MM.1S (cell line): ENCODE measurements around the gene PREP.

Experiments used
- DNase-seq: peaks from one replicate; pipeline ENCODE4 v3.0.0-alpha.2; 2015
- H2AFZ ChIP-seq: fragments of 300-600 bp; sonication (generic); 2 replicates; pipeline ENCODE4 v1.6.0; 2016; ENCODE audit warnings: antibody characterized with exemption, low read length
- H3F3A ChIP-seq: fragments of 300-600 bp; sonication (generic); 2 replicates; pipeline ENCODE4 v1.6.1; 2016; ENCODE audit warnings: mild to moderate bottlenecking, antibody characterized with exemption, low read length, moderate library complexity, mixed read lengths; ENCODE audit not compliant: insufficient read depth
- H3K27ac ChIP-seq: fragments of 300-600 bp; sonication (generic); 2 replicates; pipeline ENCODE4 v1.5.1; 2016; ENCODE audit warnings: mild to moderate bottlenecking, low read length
- H3K27me3 ChIP-seq: fragments of 300-600 bp; sonication (generic); replicated peaks from 2 replicates; pipeline ENCODE4 v1.6.0; 2016; ENCODE audit warnings: low read length; ENCODE audit not compliant: insufficient read depth
- H3K36me3 ChIP-seq: fragments of 300-600 bp; sonication (generic); replicated peaks from 2 replicates; pipeline ENCODE4 v1.6.1; 2016; ENCODE audit warnings: mild to moderate bottlenecking, low read length, mixed read lengths; ENCODE audit not compliant: insufficient read depth
- H3K4me1 ChIP-seq: fragments of 300-600 bp; sonication (generic); 2 replicates; pipeline ENCODE4 v1.6.1; 2016; ENCODE audit warnings: low read length, mixed read lengths
- H3K4me2 ChIP-seq: fragments of 300-600 bp; sonication (generic); 2 replicates; pipeline ENCODE4 v1.6.0; 2016; ENCODE audit warnings: low read depth, low read length
- H3K4me3 ChIP-seq: fragments of 300-600 bp; sonication (generic); 2 replicates; pipeline ENCODE4 v1.5.1; 2016; ENCODE audit warnings: low read length, mixed read lengths
- H3K79me2 ChIP-seq: fragments of 300-600 bp; sonication (generic); 2 replicates; pipeline ENCODE4 v1.6.1; 2016; ENCODE audit warnings: mixed run types, low read length, mixed read lengths
- H3K9ac ChIP-seq: fragments of 300-600 bp; sonication (generic); 2 replicates; pipeline ENCODE4 v1.6.1; 2016; ENCODE audit warnings: low read length, mixed read lengths
- H3K9me2 ChIP-seq: fragments of 300-600 bp; sonication (generic); replicated peaks from 2 replicates; pipeline ENCODE4 v1.6.1; 2016; ENCODE audit warnings: mild to moderate bottlenecking, low read length, mixed read lengths; ENCODE audit not compliant: insufficient read depth
- H3K9me3 ChIP-seq: fragments of 300-600 bp; sonication (generic); replicated peaks from 2 replicates; pipeline ENCODE4 v1.6.1; 2016; ENCODE audit warnings: mild to moderate bottlenecking, low read length, mixed read lengths; ENCODE audit not compliant: insufficient read depth
- H4K20me1 ChIP-seq: fragments of 300-600 bp; sonication (generic); 2 replicates; pipeline ENCODE4 v1.6.1; 2016; ENCODE audit warnings: mild to moderate bottlenecking, low read length, moderate library complexity, mixed read lengths; ENCODE audit not compliant: insufficient read depth
- CTCF ChIP-seq: fragments of 300-600 bp; sonication (generic); IDR thresholded peaks from 2 replicates; pipeline ENCODE4 v1.5.1; 2016; ENCODE audit warnings: antibody characterized with exemption, low read length, mixed read lengths
- EZH2 ChIP-seq: fragments of 300-600 bp; sonication (generic); optimal IDR thresholded peaks from 2 replicates; pipeline ENCODE3; 2017; ENCODE audit warnings: low read depth, mild to moderate bottlenecking, antibody characterized with exemption, low read length, mixed read lengths
- EZH2phosphoT487 ChIP-seq: fragments of 300-600 bp; sonication (generic); IDR thresholded peaks from 2 replicates; pipeline ENCODE4 v1.6.1; 2018; ENCODE audit warnings: antibody characterized with exemption, low read length

Gene PREP

GRCh38 chr6:105437236-105437635, 34.4 kb upstream of the PREP start:
- Histone ChIP-seq H2AFZ (no peak overlapping the region), H3K27me3 (no peaks in the 10 kb centered on the region), H3K9ac (no peak overlapping the region), H3K9me3 (no peaks in the 10 kb centered on the region), H3K27ac (no peak overlapping the region), H3K36me3 (no peaks in the 10 kb centered on the region), H3K4me1 (no peaks in the 10 kb centered on the region), H3K79me2 (no peaks in the 10 kb centered on the region), H3K4me3 (no peak overlapping the region), H4K20me1 (no peaks in the 10 kb centered on the region), H3K4me2 (no peak overlapping the region), H3F3A (no peaks in the 10 kb centered on the region), H3K9me2 (no peaks in the 10 kb centered on the region)
- DNase-seq: no peak
- no peak for TF ChIP-seq EZH2
- TF ChIP-seq EZH2phosphoT487: no peak
- TF ChIP-seq CTCF: no peak

- H3K9me3 ChIP-seq: no peaks in the 10 kb centered on the region
- no peaks in the 10 kb centered on the region for H3K4me1 ChIP-seq
- H3K9me2 ChIP-seq: no peaks in the 10 kb centered on the region
- no peaks in the 10 kb centered on the region for H4K20me1 ChIP-seq
- no peaks in the 10 kb centered on the region for H3K36me3 ChIP-seq
- no peak overlapping the region for H3K9ac ChIP-seq
- no peak overlapping the region for H3K4me2 ChIP-seq
- TF ChIP-seq CTCF: no peak
- H3K27ac ChIP-seq: no peak overlapping the region
- no peak for DNase-seq
- no peak overlapping the region for H3K4me3 ChIP-seq
- H3F3A ChIP-seq: no peaks in the 10 kb centered on the region
- no peak overlapping the region for H2AFZ ChIP-seq
- no peaks in the 10 kb centered on the region for H3K79me2 ChIP-seq
- H3K27me3 ChIP-seq: no peaks in the 10 kb centered on the region
Observed at GRCh38 chr6:105433723-105434122, 30.8 kb upstream of the PREP start.

GRCh38 chr6:105432797-105433196, 29.9 kb upstream of the PREP start:
- no peak overlapping the region for H3K9ac ChIP-seq
- H3K4me2 ChIP-seq: no peak overlapping the region
- no peaks in the 10 kb centered on the region for H3F3A ChIP-seq
- no peaks in the 10 kb centered on the region for H3K79me2 ChIP-seq
- H3K9me3 ChIP-seq: no peaks in the 10 kb centered on the region
- no peak overlapping the region for H2AFZ ChIP-seq
- H3K27me3 ChIP-seq: no peaks in the 10 kb centered on the region
- no peaks in the 10 kb centered on the region for H3K9me2 ChIP-seq
- no peak for TF ChIP-seq CTCF
- TF ChIP-seq EZH2: no peak
- TF ChIP-seq EZH2phosphoT487: no peak
- no peak overlapping the region for H3K4me3 ChIP-seq
- H4K20me1 ChIP-seq: no peaks in the 10 kb centered on the region
- H3K27ac ChIP-seq: no peak overlapping the region
- H3K36me3 ChIP-seq: no peaks in the 10 kb centered on the region
- no peak for DNase-seq
- H3K4me1 ChIP-seq: no peaks in the 10 kb centered on the region

- Histone ChIP-seq H3K9ac (no peak overlapping the region), H3K4me1 (no peaks in the 10 kb centered on the region), H3K36me3 (no peaks in the 10 kb centered on the region), H4K20me1 (no peaks in the 10 kb centered on the region), H3K27ac (no peak overlapping the region), H3K4me2 (no peak overlapping the region), H2AFZ (no peak overlapping the region), H3K9me2 (no peaks in the 10 kb centered on the region), H3F3A (no peaks in the 10 kb centered on the region), H3K27me3 (no peaks in the 10 kb centered on the region), H3K79me2 (no peaks in the 10 kb centered on the region), H3K9me3 (no peaks in the 10 kb centered on the region), H3K4me3 (no peak overlapping the region)
- TF ChIP-seq EZH2 (no peak), EZH2phosphoT487 (no peak), CTCF (peak; percentile 57)
- peak; percentile 63 for DNase-seq
Observed at GRCh38 chr6:105431226-105431625, 28.3 kb upstream of the PREP start.
